Gastroesophageal sphincter (tissue), 3 donors: ENCODE results near the gene STON2.

ENCODE experiments used
- POLR2A ChIP-seq, 2 donors: fragments of 450-650 bp; IDR thresholded peaks; one replicate each; pipeline ENCODE4 v1.6.1; 2017; ENCODE audit warnings: antibody characterized with exemption in 2 of 2, mild to moderate bottlenecking in 2 of 2, moderate library complexity in 1 of 2
- TF ChIP-seq, protein P1 (sequence below), 4 experiments: fragments of 200-600 bp in 2 of 4; fragments of 450-650 bp in 2 of 4; sonication (generic) in 1 of 4; IDR thresholded peaks; one replicate each; pipeline ENCODE4 v1.5.1; 2017 to 2019; ENCODE audit warnings: antibody characterized with exemption in 4 of 4, mild to moderate bottlenecking in 2 of 4, moderate library complexity in 2 of 4

- TF ChIP-seq, protein P1, sequence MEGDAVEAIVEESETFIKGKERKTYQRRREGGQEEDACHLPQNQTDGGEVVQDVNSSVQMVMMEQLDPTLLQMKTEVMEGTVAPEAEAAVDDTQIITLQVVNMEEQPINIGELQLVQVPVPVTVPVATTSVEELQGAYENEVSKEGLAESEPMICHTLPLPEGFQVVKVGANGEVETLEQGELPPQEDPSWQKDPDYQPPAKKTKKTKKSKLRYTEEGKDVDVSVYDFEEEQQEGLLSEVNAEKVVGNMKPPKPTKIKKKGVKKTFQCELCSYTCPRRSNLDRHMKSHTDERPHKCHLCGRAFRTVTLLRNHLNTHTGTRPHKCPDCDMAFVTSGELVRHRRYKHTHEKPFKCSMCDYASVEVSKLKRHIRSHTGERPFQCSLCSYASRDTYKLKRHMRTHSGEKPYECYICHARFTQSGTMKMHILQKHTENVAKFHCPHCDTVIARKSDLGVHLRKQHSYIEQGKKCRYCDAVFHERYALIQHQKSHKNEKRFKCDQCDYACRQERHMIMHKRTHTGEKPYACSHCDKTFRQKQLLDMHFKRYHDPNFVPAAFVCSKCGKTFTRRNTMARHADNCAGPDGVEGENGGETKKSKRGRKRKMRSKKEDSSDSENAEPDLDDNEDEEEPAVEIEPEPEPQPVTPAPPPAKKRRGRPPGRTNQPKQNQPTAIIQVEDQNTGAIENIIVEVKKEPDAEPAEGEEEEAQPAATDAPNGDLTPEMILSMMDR (IDR thresholded peaks at IDR 0.05), result no peak
- no peak for TF ChIP-seq POLR2A (IDR thresholded peaks at IDR 0.05)
These were observed 165.0 kb downstream of the STON2 start for GRCh38 chr14:81235096-81235495.
